H1 (cell line): ENCODE results near the gene KRTAP19-5. TPM values are rescaled to one million over a fixed set of nuclear protein-coding genes. Genes with fewer than 3 reads are reported as not detected.

ENCODE experiments used
- CTCF ChIA-PET: fragments of 300-600 bp; sonication (Branson Sonifier 250); formaldehyde crosslinking; loops from one replicate; lab custom pipeline; 2021; ENCODE audit not compliant: partially characterized antibody; lab: Charles Lee
- POLR2A ChIA-PET: fragments of 300-600 bp; sonication (Branson Sonifier 250); formaldehyde crosslinking; loops from one replicate; lab custom pipeline; 2021; ENCODE audit warnings: inconsistent platforms; ENCODE audit not compliant: partially characterized antibody; lab: Charles Lee
- DNase-seq, 2 experiments: peaks; one replicate each; pipeline versions ENCODE4 v3.0.0 to v3.0.0-alpha.2; 2010 to 2022; ENCODE audit warnings: low spot score in 2 of 2, low read depth in 1 of 2, mixed read lengths in 1 of 2
- FAIRE-seq: peaks from 2 replicates; lab custom pipeline; 2011; peaks lifted over from hg19 to GRCh38; lab: Jason Lieb, UNC
- H2AFZ ChIP-seq: 2 replicates; pipeline ENCODE4 v1.8.1; 2012; ENCODE audit warnings: low read length, inconsistent platforms
- H2AK5ac ChIP-seq: 2 replicates; pipeline ENCODE4 v1.6.1; 2013; ENCODE audit warnings: low read depth, low read length
- H2BK120ac ChIP-seq: replicated peaks from 2 replicates; pipeline ENCODE3; 2013; ENCODE audit warnings: low read depth, low read length, inconsistent platforms
- H2BK12ac ChIP-seq: 2 replicates; pipeline ENCODE4 v1.6.1; 2013; ENCODE audit warnings: low read depth, low read length
- H2BK15ac ChIP-seq: 2 replicates; pipeline ENCODE4 v1.6.1; 2013; ENCODE audit warnings: low read length
- H2BK20ac ChIP-seq: 2 replicates; pipeline ENCODE4 v1.6.1; 2013; ENCODE audit warnings: low read length
- H2BK5ac ChIP-seq: 2 replicates; pipeline ENCODE4 v1.6.1; 2013; ENCODE audit warnings: low read depth, low read length
- H3K14ac ChIP-seq: 2 replicates; pipeline ENCODE4 v1.6.1; 2013; ENCODE audit warnings: inconsistent platforms; ENCODE audit not compliant: insufficient read length
- H3K18ac ChIP-seq: 2 replicates; pipeline ENCODE4 v1.6.1; 2013; ENCODE audit warnings: low read length; ENCODE audit errors: extremely low read depth
- H3K23ac ChIP-seq: 2 replicates; pipeline ENCODE4 v1.6.1; 2013; ENCODE audit warnings: inconsistent platforms; ENCODE audit not compliant: insufficient read length
- H3K23me2 ChIP-seq: 2 replicates; pipeline ENCODE4 v1.6.1; 2013; ENCODE audit warnings: low read depth, low read length
- H3K27ac ChIP-seq: 2 replicates; pipeline ENCODE4 v1.6.1; 2011; ENCODE audit warnings: low read depth, low read length, inconsistent platforms
- H3K27me3 ChIP-seq, 4 experiments: replicated peaks in 1 of 4; 1 replicate in 1 of 4; 2 replicates in 3 of 4; pipeline versions ENCODE4 v1.6.1 to v1.8.1; 2011 to 2013; ENCODE audit warnings: low read length in 3 of 4, mild to moderate bottlenecking in 3 of 4, inconsistent platforms in 2 of 4, mixed read lengths in 2 of 4, moderate library complexity in 1 of 4; ENCODE audit not compliant: control insufficient read depth in 3 of 4, insufficient read depth in 3 of 4; ENCODE audit errors: extremely low read depth in 1 of 4
- H3K36me3 ChIP-seq, 4 experiments: 2 replicates each; pipeline versions ENCODE4 v1.6.1 to v1.8.1; 2011 to 2013; ENCODE audit warnings: mild to moderate bottlenecking in 4 of 4, low read length in 3 of 4, moderate library complexity in 2 of 4, control low read depth in 1 of 4, inconsistent platforms in 1 of 4; ENCODE audit not compliant: insufficient read depth in 4 of 4, control insufficient read depth in 2 of 4
- H3K4ac ChIP-seq: replicated peaks from 2 replicates; pipeline ENCODE3; 2013; ENCODE audit warnings: low read length, low read depth, mixed read lengths, inconsistent platforms; ENCODE audit not compliant: insufficient read length
- H3K4me1 ChIP-seq, 4 experiments: replicated peaks in 1 of 4; 1 replicate in 1 of 4; 2 replicates in 3 of 4; pipeline versions ENCODE4 v1.6.1 to v1.8.1; 2011 to 2013; ENCODE audit warnings: low read length in 3 of 4, inconsistent platforms in 2 of 4, mixed read lengths in 1 of 4; ENCODE audit not compliant: insufficient read depth in 4 of 4, control insufficient read depth in 3 of 4
- H3K4me2 ChIP-seq, 2 experiments: 2 replicates each; pipeline versions ENCODE4 v1.6.1 to v1.8.1; 2011 to 2013; ENCODE audit warnings: low read depth in 2 of 2, low read length in 2 of 2, control low read depth in 1 of 2, inconsistent platforms in 1 of 2, mild to moderate bottlenecking in 1 of 2; ENCODE audit not compliant: insufficient read depth in 1 of 2
- H3K4me3 ChIP-seq, 4 experiments: fragments of 200-600, 300-600 bp in 1 of 4; sonication (generic), shearing (Covaris generic), sonication (Bioruptor Twin) in 1 of 4; 2 replicates each; pipeline versions ENCODE4 v1.5.1 to v1.8.1; 2011 to 2016; ENCODE audit warnings: low read length in 4 of 4, low read depth in 3 of 4, control low read depth in 2 of 4, inconsistent platforms in 2 of 4, mild to moderate bottlenecking in 2 of 4, mixed read lengths in 1 of 4, moderate library complexity in 1 of 4; ENCODE audit not compliant: insufficient read depth in 2 of 4; ENCODE audit errors: extremely low read depth in 1 of 4
- H3K56ac ChIP-seq: replicated peaks from 2 replicates; pipeline ENCODE3; 2013; ENCODE audit warnings: low read depth, mild to moderate bottlenecking, mixed read lengths, low read length, inconsistent platforms; ENCODE audit not compliant: insufficient read length
- H3K79me1 ChIP-seq: 2 replicates; pipeline ENCODE4 v1.6.1; 2013; ENCODE audit warnings: low read depth, low read length, control low read depth
- H3K79me2 ChIP-seq, 2 experiments: 2 replicates each; pipeline versions ENCODE4 v1.6.1 to v1.8.1; 2012 to 2013; ENCODE audit warnings: low read length in 2 of 2, mild to moderate bottlenecking in 2 of 2, inconsistent platforms in 1 of 2; ENCODE audit not compliant: insufficient read depth in 2 of 2, control insufficient read depth in 1 of 2
- H3K9ac ChIP-seq, 4 experiments: replicated peaks in 1 of 4; 1 replicate in 1 of 4; 2 replicates in 3 of 4; pipeline versions ENCODE4 v1.6.1 to v1.8.1; 2011 to 2013; ENCODE audit warnings: low read depth in 3 of 4, low read length in 3 of 4, control low read depth in 2 of 4, mild to moderate bottlenecking in 2 of 4, moderate library complexity in 2 of 4, inconsistent platforms in 1 of 4; ENCODE audit errors: extremely low read depth in 1 of 4
- H3K9me3 ChIP-seq, 2 experiments: 2 replicates each; pipeline versions ENCODE4 v1.6.1 to v1.8.1; 2012 to 2013; ENCODE audit warnings: mild to moderate bottlenecking in 2 of 2, moderate library complexity in 2 of 2, control low read depth in 1 of 2, inconsistent platforms in 1 of 2, low read depth in 1 of 2, low read length in 1 of 2, mixed read lengths in 1 of 2; ENCODE audit not compliant: insufficient read depth in 2 of 2
- H4K20me1 ChIP-seq, 2 experiments: replicated peaks in 1 of 2; 2 replicates each; pipeline versions ENCODE3 to v1.8.1; 2011 to 2013; ENCODE audit warnings: inconsistent platforms in 2 of 2, low read length in 2 of 2, mild to moderate bottlenecking in 1 of 2; ENCODE audit not compliant: insufficient read depth in 2 of 2, control insufficient read depth in 1 of 2
- H4K5ac ChIP-seq: 2 replicates; pipeline ENCODE4 v1.6.1; 2013; ENCODE audit warnings: low read length, low read depth, mixed read lengths, inconsistent platforms; ENCODE audit not compliant: insufficient read length
- H4K8ac ChIP-seq: 2 replicates; pipeline ENCODE4 v1.8.0; 2013; ENCODE audit warnings: mild to moderate bottlenecking, moderate library complexity, low read length, inconsistent platforms; ENCODE audit not compliant: insufficient read depth; ENCODE audit errors: extremely low read depth
- H4K91ac ChIP-seq: replicated peaks from 2 replicates; pipeline ENCODE3; 2013; ENCODE audit warnings: low read length, mixed read lengths, inconsistent platforms; ENCODE audit not compliant: insufficient read length
- CTCF ChIP-seq, 3 experiments: IDR thresholded peaks; 1 replicate in 2 of 3; 2 replicates in 1 of 3; pipeline versions ENCODE4 v1.5.1 to v1.6.1; 2011; ENCODE audit warnings: low read length in 3 of 3, mild to moderate bottlenecking in 3 of 3, inconsistent platforms in 2 of 3, low read depth in 1 of 3, moderate library complexity in 1 of 3; ENCODE audit not compliant: insufficient read depth in 1 of 3; ENCODE audit errors: control extremely low read depth in 1 of 3
- NANOG ChIP-seq: IDR thresholded peaks from 2 replicates; pipeline ENCODE4 v1.6.1; 2011; ENCODE audit warnings: low read length, low read depth, mild to moderate bottlenecking, inconsistent platforms; ENCODE audit not compliant: insufficient read depth, poor library complexity, severe bottlenecking
- PHF8 ChIP-seq: fragments of 200-600 bp; sonication (generic); conservative IDR thresholded peaks from 2 replicates; pipeline ENCODE4 v1.7.1; 2012; ENCODE audit warnings: low read depth, mild to moderate bottlenecking, inconsistent platforms, low read length, moderate library complexity
- POLR2A ChIP-seq, 2 experiments: IDR thresholded peaks; 1 replicate in 1 of 2; 2 replicates in 1 of 2; pipeline ENCODE4 v1.6.1; 2011; ENCODE audit warnings: low read depth in 2 of 2, low read length in 2 of 2, mild to moderate bottlenecking in 2 of 2; ENCODE audit errors: control extremely low read depth in 1 of 2
- RFX5 ChIP-seq: IDR thresholded peaks from 2 replicates; pipeline ENCODE4 v1.6.1; 2011; ENCODE audit warnings: low read depth, low read length, improper control_type of control experiment, borderline replicate concordance
- TAF7 ChIP-seq: optimal IDR thresholded peaks from 2 replicates; pipeline ENCODE3; 2011; ENCODE audit warnings: low read depth, mild to moderate bottlenecking, inconsistent platforms, low read length, moderate library complexity, borderline replicate concordance
- TBP ChIP-seq: IDR thresholded peaks from 2 replicates; pipeline ENCODE4 v1.6.1; 2011; ENCODE audit warnings: low read depth, low read length, improper control_type of control experiment
- TCF12 ChIP-seq: IDR thresholded peaks from 2 replicates; pipeline ENCODE4 v1.6.1; 2011; ENCODE audit warnings: low read depth, mild to moderate bottlenecking, low read length
- WGBS, 2 experiments: shearing (Covaris generic) in 1 of 2; methylation state at CpG; one replicate each; pipeline versions ENCODE4 v1.1.6 to v1.1.7; 2013 to 2015; ENCODE audit warnings: low lambda C conversion rate in 2 of 2, mixed read lengths in 2 of 2, inconsistent platforms in 1 of 2, low coverage in 1 of 2, missing lambda C conversion rate in 1 of 2; ENCODE audit not compliant: insufficient replicate concordance in 2 of 2, insufficient coverage in 1 of 2, insufficient read length in 1 of 2; ENCODE audit errors: extremely low coverage in 1 of 2, missing lambda C conversion rate in 1 of 2; 5-methylcytosine and 5-hydroxymethylcytosine counted together
- polyA plus RNA-seq, 7 experiments: library from polyadenylated mRNA; depleted of rRNA in 3 of 7; stranded (reverse) in 5 of 7; unstranded in 2 of 7; fragments of >200 nt in 5 of 7; fragments of 200-250 nt in 2 of 7; gene quantifications; 1 replicate in 5 of 7; 2 replicates in 1 of 7; 4 replicates in 1 of 7; pipeline versions ENCODE4 v1.2.1 to v1.2.3, GENCODE V29; 2011 to 2013; ENCODE audit warnings: missing spikeins in 2 of 7, mixed read lengths in 2 of 7
- total RNA-seq: library from RNA; stranded (reverse); fragmentation: NEBNext Ultra II Directional; extraction: Animal tissue kit (Norgen Biotek cat#: 25700); gene quantifications from 2 replicates; pipeline ENCODE4 v1.2.1, GENCODE V29; 2021

KRTAP19-5 gene
- total and polyA plus RNA-seq, 2 of the 8 experiments (the other 6 are each of a cell fraction or from before 2014, with no cell fraction given): not detected

- no peak for FAIRE-seq
- no peaks in the 10 kb centered on the region for H3K27me3 ChIP-seq
- TF ChIP-seq PHF8: no peak
- no peak for TF ChIP-seq TAF7
- no peak for TF ChIP-seq TCF12
- TF ChIP-seq NANOG: no peak
- TF ChIP-seq TBP: no peak
- TF ChIP-seq CTCF (IDR thresholded peaks at IDR 0.05; ENCODE audit: control extremely low read depth in 1 of 3, insufficient read depth in 1 of 3, low read depth in 1 of 3, low read length in 3 of 3): no peak
- no peak for TF ChIP-seq RFX5
- no peak for TF ChIP-seq POLR2A (IDR thresholded peaks at IDR 0.05; ENCODE audit: control extremely low read depth in 1 of 2, low read depth in 2 of 2, low read length in 2 of 2)
- TF ChIP-seq, all 59 proteins: peak for 0
- ChIA-PET POLR2A (no interaction called here), CTCF (interaction anchor here (0.7 kb wide), 1 partner anchor 42 kb away, joined by 3 read pairs; no protein-coding TSS in a partner anchor)
- Histone ChIP-seq H3K79me2 (no peaks in the 10 kb centered on the region), H2BK15ac (no peak within 1 kb of the TSS), H2AFZ (no peak within 1 kb of the TSS), H3K4me3 (no peak within 1 kb of the TSS), H3K4ac (no peak within 1 kb of the TSS), H3K9ac (no peak within 1 kb of the TSS), H3K14ac (no peak within 1 kb of the TSS), H2AK5ac (no peak within 1 kb of the TSS), H4K5ac (no peak within 1 kb of the TSS), H4K20me1 (no peaks in the 10 kb centered on the region), H2BK120ac (no peak within 1 kb of the TSS), H3K18ac (no peak within 1 kb of the TSS), H3K23ac (no peak within 1 kb of the TSS), H3K9me3 (peaks cover 13 to 18% of the 10 kb centered on the region in 2 experiments), H2BK5ac (no peak within 1 kb of the TSS), H3K23me2 (no peaks in the 10 kb centered on the region), H3K79me1 (no peaks in the 10 kb centered on the region), H3K27ac (no peak within 1 kb of the TSS), H4K91ac (no peak within 1 kb of the TSS), H3K56ac (no peak within 1 kb of the TSS), H3K4me2 (no peak within 1 kb of the TSS), H3K4me1 (no peaks in the 10 kb centered on the region), H2BK12ac (no peak within 1 kb of the TSS), H2BK20ac (no peak within 1 kb of the TSS), H3K36me3 (no peaks in the 10 kb centered on the region), H4K8ac (no peak within 1 kb of the TSS)
- 100% methylated on average over 2 of the region's 2 CpGs; no CpG with 5 or more reads in 1 of the 2 experiments for WGBS, 2 experiments
- no peak for DNase-seq
Measured at GRCh38 chr21:30487336-30487735, 14.6 kb downstream of the KRTAP19-5 start, which contains the start of gene KRTAP19-2. Gene KRTAP19-2, minus strand, starts transcription at chr21:30487436. Its CDS starts 88 bp downstream, at chr21:30487348.
